Fibroblast of mammary gland (primary cell): Measurements from ENCODE around the gene PDE2A.

ENCODE experiments used
- DNase-seq: peaks from one replicate; pipeline ENCODE4 v3.0.0-alpha.2; 2010; ENCODE audit warnings: low read depth
- H3K4me3 ChIP-seq: 2 replicates; pipeline ENCODE4 v1.5.1; 2011; ENCODE audit warnings: low read depth, mild to moderate bottlenecking, low read length, moderate library complexity; ENCODE audit not compliant: control insufficient read depth
- TF ChIP-seq, protein P1 (sequence below): conservative IDR thresholded peaks from 2 replicates; pipeline ENCODE4 v1.5.1; 2011; ENCODE audit warnings: low read depth, low read length, inconsistent platforms; ENCODE audit not compliant: control insufficient read depth, insufficient read depth

Gene PDE2A

DNA sequence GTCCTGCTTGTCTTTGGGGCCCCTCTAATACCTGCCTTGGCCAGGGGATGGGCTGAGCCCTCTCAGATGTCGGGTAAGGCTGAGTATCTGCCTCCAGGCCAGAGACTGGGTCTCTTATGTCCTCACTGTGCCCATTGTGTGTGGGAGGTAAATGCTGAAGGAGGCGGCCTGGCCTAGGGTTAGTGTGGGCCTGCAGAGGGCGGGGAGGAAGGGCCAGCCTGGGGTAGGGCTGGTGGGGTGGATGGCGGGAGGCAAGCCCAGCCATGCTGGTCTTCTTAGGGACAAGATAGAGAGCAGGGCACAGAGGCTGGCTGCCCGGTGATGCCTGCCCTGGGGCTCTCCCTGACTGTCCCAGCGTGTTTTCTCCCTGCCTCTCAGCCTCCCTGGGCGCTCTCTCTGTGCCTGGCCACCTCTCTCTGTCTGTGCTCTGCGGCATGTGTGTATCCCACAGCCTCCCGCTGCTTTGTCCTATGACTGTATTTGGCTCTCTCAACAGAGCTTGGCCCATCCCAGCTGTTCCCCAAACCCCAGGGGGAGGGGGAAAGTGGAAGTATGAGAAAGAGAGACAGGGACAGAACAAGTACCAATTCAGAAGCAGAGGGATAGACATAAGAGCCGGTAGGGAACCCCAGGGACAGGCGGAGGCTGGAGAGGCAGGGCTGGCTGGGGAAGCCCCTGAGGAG is 57.0 kb downstream of the PDE2A start:
- peak; percentile 13 for DNase-seq
- H3K4me3 ChIP-seq = no peak overlapping the region
- TF ChIP-seq, protein P1, sequence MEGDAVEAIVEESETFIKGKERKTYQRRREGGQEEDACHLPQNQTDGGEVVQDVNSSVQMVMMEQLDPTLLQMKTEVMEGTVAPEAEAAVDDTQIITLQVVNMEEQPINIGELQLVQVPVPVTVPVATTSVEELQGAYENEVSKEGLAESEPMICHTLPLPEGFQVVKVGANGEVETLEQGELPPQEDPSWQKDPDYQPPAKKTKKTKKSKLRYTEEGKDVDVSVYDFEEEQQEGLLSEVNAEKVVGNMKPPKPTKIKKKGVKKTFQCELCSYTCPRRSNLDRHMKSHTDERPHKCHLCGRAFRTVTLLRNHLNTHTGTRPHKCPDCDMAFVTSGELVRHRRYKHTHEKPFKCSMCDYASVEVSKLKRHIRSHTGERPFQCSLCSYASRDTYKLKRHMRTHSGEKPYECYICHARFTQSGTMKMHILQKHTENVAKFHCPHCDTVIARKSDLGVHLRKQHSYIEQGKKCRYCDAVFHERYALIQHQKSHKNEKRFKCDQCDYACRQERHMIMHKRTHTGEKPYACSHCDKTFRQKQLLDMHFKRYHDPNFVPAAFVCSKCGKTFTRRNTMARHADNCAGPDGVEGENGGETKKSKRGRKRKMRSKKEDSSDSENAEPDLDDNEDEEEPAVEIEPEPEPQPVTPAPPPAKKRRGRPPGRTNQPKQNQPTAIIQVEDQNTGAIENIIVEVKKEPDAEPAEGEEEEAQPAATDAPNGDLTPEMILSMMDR = no peak

DNA sequence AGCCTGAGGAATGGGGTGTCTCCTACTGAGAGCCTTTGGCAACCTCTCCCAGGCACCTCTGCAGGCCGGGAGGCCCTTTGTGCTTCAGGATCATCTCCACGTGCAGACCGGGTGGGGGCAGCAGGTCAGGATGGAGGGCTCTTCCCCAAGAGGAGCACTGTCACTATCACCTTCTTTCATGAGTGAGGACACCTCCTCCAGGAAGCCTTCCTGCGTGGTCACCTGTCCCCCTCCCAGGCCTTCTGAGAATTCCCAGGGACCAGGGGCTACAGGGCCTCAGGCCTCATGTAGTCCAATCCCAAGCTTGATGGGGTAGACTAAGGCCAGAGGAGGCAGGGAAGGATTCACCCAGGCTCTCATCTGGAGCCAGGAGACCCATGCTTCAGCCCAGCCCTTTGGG is 57.6 kb downstream of the PDE2A start:
- no peak overlapping the region for H3K4me3 ChIP-seq
- DNase-seq = no peak
- TF ChIP-seq, protein P1 = no peak

DNA sequence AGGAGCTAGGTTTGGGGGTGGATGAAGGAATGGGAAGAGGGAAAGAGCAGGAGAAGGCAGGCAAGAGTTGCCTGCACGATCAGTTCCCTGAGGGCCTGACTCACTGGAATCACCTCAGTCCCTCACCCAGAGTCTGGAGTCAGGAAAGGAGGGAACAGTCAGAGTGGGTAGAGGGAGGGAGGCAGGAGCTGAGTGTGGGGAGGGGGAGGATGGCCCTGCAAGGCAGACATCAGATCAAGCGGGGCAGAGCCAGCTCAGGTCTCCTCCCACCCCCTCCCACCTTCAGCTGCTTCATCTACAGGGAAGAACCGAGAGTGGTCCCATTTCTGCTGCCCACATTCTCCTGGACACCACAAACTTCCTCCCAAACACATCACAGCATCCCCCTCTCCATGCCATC is 58.9 kb downstream of the PDE2A start:
- DNase-seq = no peak
- TF ChIP-seq, protein P1 = no peak
- H3K4me3 ChIP-seq = no peak overlapping the region

DNA sequence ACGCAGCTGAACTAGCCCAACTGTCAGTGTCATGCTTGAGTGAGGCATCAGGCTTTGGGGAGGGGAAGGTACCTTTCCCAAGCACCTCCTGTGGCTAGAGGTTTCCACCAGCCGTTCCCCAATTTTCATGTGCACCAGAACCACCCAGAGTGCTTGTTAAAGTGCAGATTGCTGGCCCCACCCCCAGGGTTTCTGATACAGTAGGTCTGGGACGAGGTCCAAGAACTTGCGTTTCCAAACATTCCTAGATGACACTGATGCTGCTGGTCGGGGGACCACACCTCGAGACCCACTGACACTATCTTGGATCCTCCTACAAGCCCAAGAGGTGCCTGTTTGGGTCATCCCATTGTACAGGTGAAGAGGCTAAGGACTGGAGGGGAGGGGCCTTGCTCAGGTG is 59.8 kb downstream of the PDE2A start:
- H3K4me3 ChIP-seq = no peak overlapping the region

DNA sequence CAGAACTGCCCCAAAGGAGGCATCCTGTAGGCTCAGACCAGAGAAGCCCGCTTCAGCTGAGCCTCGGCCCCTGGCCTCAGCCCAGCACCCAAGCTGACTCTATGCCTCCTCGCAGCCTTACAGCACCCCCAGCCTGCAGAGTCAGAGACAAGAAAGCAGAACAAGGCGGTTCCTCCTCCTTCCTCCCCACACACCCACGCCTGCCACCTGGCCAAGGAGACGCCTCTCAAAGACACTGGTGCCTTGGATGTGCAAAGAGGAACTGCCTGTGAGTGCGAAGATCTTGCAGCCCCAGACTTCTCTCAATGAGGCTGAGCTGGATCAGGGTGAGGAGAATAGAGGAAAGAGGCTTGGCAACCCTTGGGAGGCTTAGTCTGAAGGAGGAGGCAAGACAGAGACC is 60.2 kb downstream of the PDE2A start:
- DNase-seq = no peak

More for the DNA sequence above, 59.8 kb downstream of the PDE2A start:
- DNase-seq = peak; percentile 7
- TF ChIP-seq, protein P1 = no peak

DNA sequence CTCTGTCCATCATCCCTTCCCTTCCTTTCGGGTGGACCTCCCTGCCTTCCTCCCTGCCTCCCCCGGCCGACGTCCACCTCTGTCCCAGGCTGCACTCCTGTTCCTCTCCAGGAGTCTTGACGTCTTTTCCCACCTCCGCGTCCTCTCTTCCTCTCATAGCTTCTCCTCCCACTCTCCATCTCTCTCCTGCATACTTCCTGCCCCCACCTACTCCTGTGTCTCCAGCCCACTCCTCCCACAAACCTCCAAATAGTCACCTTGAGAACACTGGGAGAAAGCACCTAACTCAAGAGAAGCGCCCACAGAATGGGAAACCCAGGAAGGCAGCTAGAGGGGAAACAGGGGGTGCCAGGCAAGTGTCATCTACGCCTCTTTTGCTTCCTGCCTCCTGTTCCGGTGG is 60.8 kb downstream of the PDE2A start:
- H3K4me3 ChIP-seq = no peak overlapping the region
- no peak for DNase-seq
- TF ChIP-seq, protein P1 = no peak

More for the DNA sequence above, 60.2 kb downstream of the PDE2A start:
- no peak overlapping the region for H3K4me3 ChIP-seq
- TF ChIP-seq, protein P1 = no peak
